KMS-11 (cell line): Measurements from ENCODE around the gene TSEN34.
"Not testable (repeated sequence)": the region's sequence is repeated elsewhere in the genome, so short reads cannot be mapped to it uniquely, and the experiment has no call there.

Experiments used
- H2AFZ ChIP-seq: fragments of 200-600 bp; sonication (generic); 2 replicates; pipeline ENCODE4 v1.6.1; 2016; ENCODE audit warnings: antibody characterized with exemption, mixed run types, low read depth
- H3K27ac ChIP-seq: fragments of 200-600 bp; sonication (generic); 2 replicates; pipeline ENCODE4 v1.6.1; 2016; ENCODE audit warnings: mild to moderate bottlenecking, mixed run types
- H3K27me3 ChIP-seq: fragments of 200-600 bp; sonication (generic); 2 replicates; pipeline ENCODE4 v1.6.1; 2017; ENCODE audit warnings: mild to moderate bottlenecking, low read depth, mixed run types, moderate library complexity; ENCODE audit not compliant: insufficient read depth
- H3K36me3 ChIP-seq: fragments of 200-600 bp; sonication (generic); 2 replicates; pipeline ENCODE4 v1.6.1; 2017; ENCODE audit warnings: mild to moderate bottlenecking, mixed run types; ENCODE audit not compliant: insufficient read depth
- H3K4me1 ChIP-seq: fragments of 200-600 bp; sonication (generic); 2 replicates; pipeline ENCODE4 v1.6.1; 2016; ENCODE audit warnings: mild to moderate bottlenecking, low read depth, mixed run types; ENCODE audit not compliant: poor library complexity, severe bottlenecking
- H3K4me2 ChIP-seq: fragments of 200-600 bp; sonication (generic); 2 replicates; pipeline ENCODE4 v1.7.0; 2016; ENCODE audit warnings: mild to moderate bottlenecking, mixed run types
- H3K4me3 ChIP-seq: fragments of 200-600 bp; sonication (generic); IDR thresholded peaks from 2 replicates; pipeline ENCODE4 v1.6.1; 2017; ENCODE audit warnings: low read depth, low read length, mixed read lengths; ENCODE audit not compliant: insufficient read depth
- H3K79me2 ChIP-seq: fragments of 200-600 bp; sonication (generic); 2 replicates; pipeline ENCODE4 v1.6.1; 2016; ENCODE audit warnings: low read depth, mixed run types; ENCODE audit not compliant: insufficient read depth
- H3K9ac ChIP-seq: fragments of 200-600 bp; sonication (generic); 2 replicates; pipeline ENCODE4 v1.6.1; 2016; ENCODE audit warnings: mild to moderate bottlenecking, mixed run types
- H4K20me1 ChIP-seq: fragments of 200-600 bp; sonication (generic); 2 replicates; pipeline ENCODE4 v1.6.1; 2016; ENCODE audit warnings: mild to moderate bottlenecking, mixed run types; ENCODE audit not compliant: insufficient read depth
- CTCF ChIP-seq: fragments of 200-600 bp; sonication (generic); conservative IDR thresholded peaks from 2 replicates; pipeline ENCODE4 v1.6.1; 2017; ENCODE audit warnings: low read depth, mild to moderate bottlenecking, antibody characterized with exemption, low read length, moderate library complexity, mixed read lengths

TSEN34 gene

DNA sequence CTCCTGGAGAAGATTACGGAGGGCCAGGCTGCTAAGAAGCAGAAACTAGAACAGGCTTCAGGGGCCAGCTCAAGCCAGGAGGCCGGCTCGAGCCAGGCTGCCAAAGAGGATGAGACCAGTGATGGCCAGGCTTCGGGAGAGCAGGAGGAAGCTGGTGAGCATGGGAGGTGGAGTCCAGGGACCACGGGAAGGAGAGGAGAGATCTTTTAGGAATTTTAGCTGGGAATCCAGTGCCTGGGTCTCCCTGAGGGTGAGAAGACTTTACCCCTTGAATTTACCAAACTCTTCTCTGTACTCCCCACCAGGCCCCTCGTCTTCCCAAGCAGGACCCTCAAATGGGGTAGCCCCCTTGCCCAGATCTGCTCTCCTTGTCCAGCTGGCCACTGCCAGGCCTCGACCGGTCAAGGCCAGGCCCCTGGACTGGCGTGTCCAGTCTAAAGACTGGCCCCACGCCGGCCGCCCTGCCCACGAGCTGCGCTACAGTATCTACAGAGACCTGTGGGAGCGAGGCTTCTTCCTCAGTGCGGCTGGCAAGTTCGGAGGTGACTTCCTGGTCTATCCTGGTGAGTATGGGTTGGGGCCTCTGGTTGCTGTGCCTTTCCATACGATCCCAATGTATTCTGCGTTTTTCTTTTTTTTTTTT is 824 bp downstream of the TSEN34 start:
- no peak for TF ChIP-seq CTCF
- Histone ChIP-seq H4K20me1 (no peaks in the 10 kb centered on the region), H3K4me1 (peaks cover 18% of the 10 kb centered on the region), H3K36me3 (no peaks in the 10 kb centered on the region), H2AFZ (peak overlapping the region; percentile 58), H3K9ac (peak overlapping the region; percentile 93; the same call in 1 of the 2 replicates), H3K27ac (peak overlapping the region; percentile 94; the same call in 1 of the 2 replicates), H3K27me3 (no peaks in the 10 kb centered on the region), H3K4me2 (peak overlapping the region; percentile 95), H3K79me2 (peaks cover 3% of the 10 kb centered on the region; the same call in 1 of the 2 replicates), H3K4me3 (no peak overlapping the region)

DNA sequence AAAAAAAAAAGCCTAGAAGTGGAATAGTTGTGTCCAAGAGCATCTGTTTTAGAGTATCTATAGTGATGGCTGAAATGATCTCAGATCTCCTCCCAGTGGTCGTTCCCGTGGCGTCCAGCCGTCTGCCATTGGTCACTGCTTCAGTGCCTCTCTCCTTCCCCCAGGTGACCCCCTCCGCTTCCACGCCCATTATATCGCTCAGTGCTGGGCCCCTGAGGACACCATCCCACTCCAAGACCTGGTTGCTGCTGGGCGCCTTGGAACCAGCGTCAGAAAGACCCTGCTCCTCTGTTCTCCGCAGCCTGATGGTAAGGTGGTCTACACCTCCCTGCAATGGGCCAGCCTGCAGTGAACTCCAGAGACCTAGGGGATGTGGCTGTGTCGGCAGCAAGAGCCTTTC is 1.9 kb downstream of the TSEN34 start:
- Histone ChIP-seq H3K4me2 (no peak overlapping the region), H3K4me3 (no peak overlapping the region)

DNA sequence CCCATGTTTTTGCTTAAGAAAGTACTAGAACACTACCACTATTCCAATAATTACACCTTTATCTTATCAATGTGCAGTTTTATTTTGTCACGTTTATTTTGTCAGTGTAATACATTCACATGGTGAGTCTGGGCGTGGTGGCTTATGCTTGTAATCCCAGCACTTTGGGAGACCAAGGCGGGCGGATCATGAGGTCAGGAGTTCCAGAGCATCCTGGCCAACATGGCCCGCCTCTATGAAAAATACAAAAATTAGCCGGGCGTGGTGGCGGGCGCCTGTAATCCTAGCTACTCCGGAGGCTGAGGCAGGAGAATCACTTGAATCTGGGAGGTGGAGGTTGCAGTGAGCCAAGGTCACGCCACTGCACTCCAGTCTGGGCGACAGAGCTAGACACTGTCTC is 3.4 kb downstream of the TSEN34 start:
- H3K4me2 ChIP-seq, H3K36me3 ChIP-seq, H3K4me3 ChIP-seq, H3K4me1 ChIP-seq, H3K9ac ChIP-seq, H3K27ac ChIP-seq, H4K20me1 ChIP-seq, H3K79me2 ChIP-seq, H2AFZ ChIP-seq, H3K27me3 ChIP-seq: not testable (repeated sequence)

More for the DNA sequence above, 1.9 kb downstream of the TSEN34 start:
- H3K79me2 ChIP-seq, result peaks cover 3% of the 10 kb centered on the region; the same call in 1 of the 2 replicates
- no peak overlapping the region for H3K9ac ChIP-seq
- no peak overlapping the region for H3K27ac ChIP-seq
- H3K36me3 ChIP-seq, result no peaks in the 10 kb centered on the region
- peaks cover 17% of the 10 kb centered on the region for H3K4me1 ChIP-seq
- no peak for TF ChIP-seq CTCF
- H4K20me1 ChIP-seq, result no peaks in the 10 kb centered on the region
- no peaks in the 10 kb centered on the region for H3K27me3 ChIP-seq
- H2AFZ ChIP-seq, result no peak overlapping the region

- H3K4me3 ChIP-seq, result no peak overlapping the region
- H3K9ac ChIP-seq, result no peak overlapping the region
- H3K4me2 ChIP-seq, result no peak overlapping the region
- no peak for TF ChIP-seq CTCF
- H4K20me1 ChIP-seq, result 0 out of 2 replicates have a peak, but pooled peaks cover under 1% of the 10 kb centered on the region
- H3K4me1 ChIP-seq, result peaks cover 14% of the 10 kb centered on the region
- H3K27ac ChIP-seq, result no peak overlapping the region
- H3K36me3 ChIP-seq, result no peaks in the 10 kb centered on the region
- peaks cover 9% of the 10 kb centered on the region for H3K79me2 ChIP-seq
- H3K27me3 ChIP-seq, result no peaks in the 10 kb centered on the region
- H2AFZ ChIP-seq, result no peak overlapping the region
Measured at GRCh38 chr19:54196536-54196935, 5.4 kb downstream of the TSEN34 start.

DNA sequence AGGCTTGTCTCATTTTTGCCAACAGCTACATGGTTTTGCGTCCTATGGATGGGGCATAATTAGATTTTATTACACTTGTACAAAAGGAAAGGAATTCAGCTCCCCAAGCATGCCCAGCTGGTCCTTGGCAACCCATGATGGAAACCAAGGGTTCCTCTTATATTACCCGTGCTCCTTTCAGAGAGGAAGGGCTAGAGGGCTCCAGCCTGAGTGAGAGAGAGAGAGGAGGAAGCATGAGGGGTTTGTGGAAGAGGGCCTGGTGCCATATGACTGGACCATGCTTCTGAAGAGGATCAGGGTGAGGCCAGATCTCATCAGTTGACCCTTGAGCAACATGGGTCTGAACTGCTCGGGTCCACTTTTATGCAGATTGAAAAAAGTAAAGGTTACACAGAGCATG is 6.0 kb downstream of the TSEN34 start:
- no peak overlapping the region for H3K4me2 ChIP-seq
- H3K27ac ChIP-seq, result no peak overlapping the region
- H3K4me3 ChIP-seq, result no peak overlapping the region
- H3K27me3 ChIP-seq, result no peaks in the 10 kb centered on the region
- no peak overlapping the region for H2AFZ ChIP-seq
- no peak overlapping the region for H3K9ac ChIP-seq
- peaks cover 7% of the 10 kb centered on the region; the same call in 1 of the 2 replicates for H4K20me1 ChIP-seq
- peaks cover 15% of the 10 kb centered on the region for H3K79me2 ChIP-seq
- H3K4me1 ChIP-seq, result peaks cover 17% of the 10 kb centered on the region
- H3K36me3 ChIP-seq, result peaks cover 3% of the 10 kb centered on the region; the same call in 1 of the 2 replicates
- TF ChIP-seq CTCF, result no peak
